Measurements from ENCODE around the gene P3H4. TPM values are rescaled to one million over a fixed set of nuclear protein-coding genes. Genes with fewer than 3 reads are reported as not detected.
"Not testable (repeated sequence)": the region's sequence is repeated elsewhere in the genome, so short reads cannot be mapped to it uniquely, and the experiment has no call there.

P3H4 gene
- polyA plus RNA-seq, 4 donors = 6.5 to 19.1 (median 11.2) TPM

- 83 to 94% (median 91%) methylated on average over 2 of the region's 2 CpGs for WGBS, 3 donors
- FAIRE-seq = not testable (repeated sequence)
Observed at GRCh38 chr17:41839448-41839847, 27.7 kb upstream of the P3H4 start.

GRCh38 chr17:41837761-41838538 lies 26.2 kb upstream of the P3H4 start, which contains the start of gene KLHL10:
Gene KLHL10, plus strand, starts transcription at chr17:41837825. Its CDS starts 108 bp downstream, at chr17:41837933.
- peaks cover 0 to 7% (median 5%) of the 10 kb centered on the region in 3 donors for H3K4me1 ChIP-seq (ENCODE audit: control insufficient read depth in 3 of 3, insufficient read depth in 2 of 3, low read depth in 1 of 3, low read length in 2 of 3)
- H3K27ac ChIP-seq (ENCODE audit: low read depth in 1 of 3, low read length in 2 of 3) = no peak within 1 kb of the TSS
- H3K36me3 ChIP-seq (ENCODE audit: control insufficient read depth in 3 of 3, insufficient read depth in 2 of 3, low read depth in 1 of 3, low read length in 3 of 3) = peaks cover 0 to 4% (median 0%) of the 10 kb centered on the region in 3 donors
- no peaks in the 10 kb centered on the region for H3K27me3 ChIP-seq (ENCODE audit: control insufficient read depth in 3 of 3, insufficient read depth in 3 of 3, low read length in 3 of 3)
- H3K4me3 ChIP-seq (ENCODE audit: low read depth in 1 of 3, low read length in 3 of 3) = no peak within 1 kb of the TSS
- DNase-seq (no peak), FAIRE-seq (no peak)
- H3K9me3 ChIP-seq (ENCODE audit: control insufficient read depth in 2 of 2, insufficient read depth in 1 of 2, low read depth in 1 of 2, low read length in 1 of 2) = no peaks in the 10 kb centered on the region
- 95 to 96% (median 96%) methylated on average over 15 of the region's 15 CpGs for WGBS, 3 donors

More at GRCh38 chr17:41839448-41839847, 27.7 kb upstream of the P3H4 start:
- H3K4me3 ChIP-seq (ENCODE audit: low read depth in 1 of 3, low read length in 3 of 3); DNase-seq; H3K9me3 ChIP-seq (ENCODE audit: control insufficient read depth in 2 of 2, insufficient read depth in 1 of 2, low read depth in 1 of 2, low read length in 1 of 2); H3K27me3 ChIP-seq (ENCODE audit: control insufficient read depth in 3 of 3, insufficient read depth in 3 of 3, low read length in 3 of 3); H3K4me1 ChIP-seq (ENCODE audit: control insufficient read depth in 3 of 3, insufficient read depth in 2 of 3, low read depth in 1 of 3, low read length in 2 of 3); H3K36me3 ChIP-seq (ENCODE audit: control insufficient read depth in 3 of 3, insufficient read depth in 2 of 3, low read depth in 1 of 3, low read length in 3 of 3); H3K27ac ChIP-seq (ENCODE audit: low read depth in 1 of 3, low read length in 2 of 3): not testable (repeated sequence)

GRCh38 chr17:41836550-41837196 lies 24.9 kb upstream of the P3H4 start:
- no peak for DNase-seq
- H3K27ac ChIP-seq (ENCODE audit: low read depth in 1 of 3, low read length in 2 of 3) = no peak overlapping the region
- peaks cover 0 to 14% (median 0%) of the 10 kb centered on the region in 3 donors for H3K36me3 ChIP-seq (ENCODE audit: control insufficient read depth in 3 of 3, insufficient read depth in 2 of 3, low read depth in 1 of 3, low read length in 3 of 3)
- no peaks in the 10 kb centered on the region for H3K9me3 ChIP-seq (ENCODE audit: control insufficient read depth in 2 of 2, insufficient read depth in 1 of 2, low read depth in 1 of 2, low read length in 1 of 2)
- no peaks in the 10 kb centered on the region for H3K27me3 ChIP-seq (ENCODE audit: control insufficient read depth in 3 of 3, insufficient read depth in 3 of 3, low read length in 3 of 3)
- WGBS, 3 donors = 31 to 49% (median 38%) methylated on average over 21 of the region's 21 CpGs
- H3K4me3 ChIP-seq (ENCODE audit: low read depth in 1 of 3, low read length in 3 of 3) = peak overlapping the region; percentile 63 to 83 (median 76)
- FAIRE-seq = no peak
- H3K4me1 ChIP-seq (ENCODE audit: control insufficient read depth in 3 of 3, insufficient read depth in 2 of 3, low read depth in 1 of 3, low read length in 2 of 3) = peaks cover 0 to 7% (median 5%) of the 10 kb centered on the region in 3 donors

GRCh38 chr17:41835800-41836549 lies 24.2 kb upstream of the P3H4 start, which contains the start of gene NT5C3B:
Gene NT5C3B, minus strand, starts transcription at chr17:41836232. Its CDS starts 39 bp downstream, at chr17:41836193.
- WGBS, 3 donors = 1% methylated on average over 39 to 72 of the region's 72 CpGs
- peak within 1 kb of the TSS in 1 of 3 donors; percentile 50 for H3K27ac ChIP-seq (ENCODE audit: low read depth in 1 of 3, low read length in 2 of 3)
- peaks cover 0 to 20% (median 0%) of the 10 kb centered on the region in 3 donors for H3K36me3 ChIP-seq (ENCODE audit: control insufficient read depth in 3 of 3, insufficient read depth in 2 of 3, low read depth in 1 of 3, low read length in 3 of 3)
- H3K4me1 ChIP-seq (ENCODE audit: control insufficient read depth in 3 of 3, insufficient read depth in 2 of 3, low read depth in 1 of 3, low read length in 2 of 3) = peaks cover 0 to 7% (median 5%) of the 10 kb centered on the region in 3 donors
- peak within 1 kb of the TSS; percentile 63 to 83 (median 76) for H3K4me3 ChIP-seq (ENCODE audit: low read depth in 1 of 3, low read length in 3 of 3)
- FAIRE-seq (no peak), DNase-seq (peak; percentile 37 to 72)
- no peaks in the 10 kb centered on the region for H3K27me3 ChIP-seq (ENCODE audit: control insufficient read depth in 3 of 3, insufficient read depth in 3 of 3, low read length in 3 of 3)
- no peaks in the 10 kb centered on the region for H3K9me3 ChIP-seq (ENCODE audit: control insufficient read depth in 2 of 2, insufficient read depth in 1 of 2, low read depth in 1 of 2, low read length in 1 of 2)

- 20 to 24% (median 21%) methylated on average over 13 of the region's 13 CpGs for WGBS, 3 donors
Observed at GRCh38 chr17:41835214-41835799, 23.6 kb upstream of the P3H4 start.

GRCh38 chr17:41829961-41830360 lies 18.2 kb upstream of the P3H4 start:
- not testable (repeated sequence) for DNase-seq; H3K27me3 ChIP-seq (ENCODE audit: control insufficient read depth in 3 of 3, insufficient read depth in 3 of 3, low read length in 3 of 3); H3K4me3 ChIP-seq (ENCODE audit: low read depth in 1 of 3, low read length in 3 of 3); H3K4me1 ChIP-seq (ENCODE audit: control insufficient read depth in 3 of 3, insufficient read depth in 2 of 3, low read depth in 1 of 3, low read length in 2 of 3); FAIRE-seq; H3K27ac ChIP-seq (ENCODE audit: low read depth in 1 of 3, low read length in 2 of 3); H3K9me3 ChIP-seq (ENCODE audit: control insufficient read depth in 2 of 2, insufficient read depth in 1 of 2, low read depth in 1 of 2, low read length in 1 of 2)
- WGBS, 3 donors = 80 to 89% (median 85%) methylated on average over 10 of the region's 10 CpGs
- H3K36me3 ChIP-seq (ENCODE audit: control insufficient read depth in 3 of 3, insufficient read depth in 2 of 3, low read depth in 1 of 3, low read length in 3 of 3) = peaks cover 0 to 63% (median 0%) of the 10 kb centered on the region in 3 donors

More at GRCh38 chr17:41835214-41835799, 23.6 kb upstream of the P3H4 start:
- Histone ChIP-seq H3K27ac (ENCODE audit: low read depth in 1 of 3, low read length in 2 of 3) (no peak overlapping the region), H3K4me3 (ENCODE audit: low read depth in 1 of 3, low read length in 3 of 3) (peak overlapping the region; percentile 63 to 83 (median 76)), H3K4me1 (ENCODE audit: control insufficient read depth in 3 of 3, insufficient read depth in 2 of 3, low read depth in 1 of 3, low read length in 2 of 3) (peaks cover 0 to 7% (median 5%) of the 10 kb centered on the region in 3 donors), H3K9me3 (ENCODE audit: control insufficient read depth in 2 of 2, insufficient read depth in 1 of 2, low read depth in 1 of 2, low read length in 1 of 2) (no peaks in the 10 kb centered on the region), H3K27me3 (ENCODE audit: control insufficient read depth in 3 of 3, insufficient read depth in 3 of 3, low read length in 3 of 3) (no peaks in the 10 kb centered on the region), H3K36me3 (ENCODE audit: control insufficient read depth in 3 of 3, insufficient read depth in 2 of 3, low read depth in 1 of 3, low read length in 3 of 3) (peaks cover 0 to 23% (median 0%) of the 10 kb centered on the region in 3 donors)
- DNase-seq = no peak
- FAIRE-seq = no peak

- peaks cover 0 to 65% (median 0%) of the 10 kb centered on the region in 3 donors for H3K36me3 ChIP-seq (ENCODE audit: control insufficient read depth in 3 of 3, insufficient read depth in 2 of 3, low read depth in 1 of 3, low read length in 3 of 3)
- no peaks in the 10 kb centered on the region for H3K9me3 ChIP-seq (ENCODE audit: control insufficient read depth in 2 of 2, insufficient read depth in 1 of 2, low read depth in 1 of 2, low read length in 1 of 2)
- DNase-seq (no peak), FAIRE-seq (no peak)
- WGBS, 3 donors = 87 to 91% (median 91%) methylated on average over 19 of the region's 19 CpGs
- no peaks in the 10 kb centered on the region for H3K27me3 ChIP-seq (ENCODE audit: control insufficient read depth in 3 of 3, insufficient read depth in 3 of 3, low read length in 3 of 3)
- no peak overlapping the region for H3K27ac ChIP-seq (ENCODE audit: low read depth in 1 of 3, low read length in 2 of 3)
- no peaks in the 10 kb centered on the region for H3K4me1 ChIP-seq (ENCODE audit: control insufficient read depth in 3 of 3, insufficient read depth in 2 of 3, low read depth in 1 of 3, low read length in 2 of 3)
- no peak overlapping the region for H3K4me3 ChIP-seq (ENCODE audit: low read depth in 1 of 3, low read length in 3 of 3)
Observed at GRCh38 chr17:41825175-41825845, 13.6 kb upstream of the P3H4 start.

All from small intestine (tissue), 7 donors.